PC-9 (cell line): ENCODE results near the gene FHIP1B.

ENCODE experiments used
- EZH2 ChIP-seq: fragments of 200-600 bp; sonication (generic); IDR thresholded peaks from 2 replicates; pipeline ENCODE4 v1.8.0; 2017; ENCODE audit warnings: antibody characterized with exemption, low read depth
- TF ChIP-seq, protein P1 (sequence below): fragments of 200-600 bp; sonication (generic); conservative IDR thresholded peaks from 2 replicates; pipeline ENCODE4 v1.6.1; 2017; ENCODE audit warnings: mixed run types, antibody characterized with exemption, mild to moderate bottlenecking, moderate library complexity

DNA sequence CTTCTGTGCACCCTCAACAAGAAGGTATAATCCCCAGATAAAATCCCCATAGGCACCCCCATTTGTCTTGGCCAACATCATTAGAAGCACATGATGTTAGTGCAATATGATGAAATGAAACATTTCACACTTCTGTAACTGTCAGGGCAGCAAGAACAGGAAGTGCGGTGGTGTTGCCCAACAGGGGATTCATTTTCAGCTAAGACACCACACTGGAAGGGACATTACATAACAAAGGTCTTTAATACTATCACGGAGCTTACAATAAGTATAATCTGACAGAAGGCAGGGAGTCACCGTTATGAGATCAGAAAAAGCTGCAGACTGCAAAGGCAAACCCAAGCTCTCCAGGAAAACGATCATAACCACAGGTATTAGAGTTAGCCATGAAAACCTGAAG is 33.5 kb downstream of the FHIP1B start:
- TF ChIP-seq EZH2, result no peak
- TF ChIP-seq, protein P1, sequence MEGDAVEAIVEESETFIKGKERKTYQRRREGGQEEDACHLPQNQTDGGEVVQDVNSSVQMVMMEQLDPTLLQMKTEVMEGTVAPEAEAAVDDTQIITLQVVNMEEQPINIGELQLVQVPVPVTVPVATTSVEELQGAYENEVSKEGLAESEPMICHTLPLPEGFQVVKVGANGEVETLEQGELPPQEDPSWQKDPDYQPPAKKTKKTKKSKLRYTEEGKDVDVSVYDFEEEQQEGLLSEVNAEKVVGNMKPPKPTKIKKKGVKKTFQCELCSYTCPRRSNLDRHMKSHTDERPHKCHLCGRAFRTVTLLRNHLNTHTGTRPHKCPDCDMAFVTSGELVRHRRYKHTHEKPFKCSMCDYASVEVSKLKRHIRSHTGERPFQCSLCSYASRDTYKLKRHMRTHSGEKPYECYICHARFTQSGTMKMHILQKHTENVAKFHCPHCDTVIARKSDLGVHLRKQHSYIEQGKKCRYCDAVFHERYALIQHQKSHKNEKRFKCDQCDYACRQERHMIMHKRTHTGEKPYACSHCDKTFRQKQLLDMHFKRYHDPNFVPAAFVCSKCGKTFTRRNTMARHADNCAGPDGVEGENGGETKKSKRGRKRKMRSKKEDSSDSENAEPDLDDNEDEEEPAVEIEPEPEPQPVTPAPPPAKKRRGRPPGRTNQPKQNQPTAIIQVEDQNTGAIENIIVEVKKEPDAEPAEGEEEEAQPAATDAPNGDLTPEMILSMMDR, result no peak
